ENCODE results near the gene ERCC1.

Gene ERCC1

DNA sequence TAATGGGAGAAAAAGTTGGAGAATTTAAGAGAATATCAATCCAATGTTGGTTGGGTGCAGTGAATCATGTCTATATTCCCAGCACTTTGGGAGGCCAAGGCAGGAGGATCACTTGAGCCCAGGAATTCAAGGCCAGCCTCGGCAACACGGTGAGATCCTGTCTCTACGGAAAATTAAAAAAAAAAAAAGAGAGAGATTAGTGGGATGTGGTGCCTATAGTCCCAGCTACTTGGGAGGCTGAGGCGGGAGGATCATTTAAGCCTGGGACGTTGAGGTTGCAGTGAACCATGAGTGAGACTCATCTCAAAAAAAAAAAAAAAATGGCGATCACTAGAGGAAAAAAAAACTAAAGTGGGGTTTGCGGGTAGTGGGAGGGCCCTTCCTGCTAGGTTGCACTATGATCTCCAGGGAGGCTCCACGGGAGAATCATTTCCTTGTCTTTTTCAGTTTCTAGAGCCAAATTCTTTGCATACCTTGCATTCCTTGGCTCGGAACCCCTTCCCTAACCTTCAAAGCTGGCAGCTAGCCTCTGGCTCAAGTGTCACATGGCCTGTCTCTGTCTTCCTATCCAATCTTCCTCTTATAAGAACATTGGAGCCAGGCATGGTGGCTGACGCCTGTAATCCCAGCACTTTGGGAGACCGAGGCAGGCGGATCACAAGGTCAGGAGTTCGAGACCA, 47.5 kb downstream of the ERCC1 start:
- no peak overlapping the region for H3K4me3 ChIP-seq (ENCODE audit: low read depth, low read length)
- no peak for TF ChIP-seq CTCF (conservative IDR thresholded peaks at IDR 0.05; ENCODE audit: low read depth, low read length)
- peak; percentile 97 for DNase-seq (ENCODE audit: low read depth)

DNA sequence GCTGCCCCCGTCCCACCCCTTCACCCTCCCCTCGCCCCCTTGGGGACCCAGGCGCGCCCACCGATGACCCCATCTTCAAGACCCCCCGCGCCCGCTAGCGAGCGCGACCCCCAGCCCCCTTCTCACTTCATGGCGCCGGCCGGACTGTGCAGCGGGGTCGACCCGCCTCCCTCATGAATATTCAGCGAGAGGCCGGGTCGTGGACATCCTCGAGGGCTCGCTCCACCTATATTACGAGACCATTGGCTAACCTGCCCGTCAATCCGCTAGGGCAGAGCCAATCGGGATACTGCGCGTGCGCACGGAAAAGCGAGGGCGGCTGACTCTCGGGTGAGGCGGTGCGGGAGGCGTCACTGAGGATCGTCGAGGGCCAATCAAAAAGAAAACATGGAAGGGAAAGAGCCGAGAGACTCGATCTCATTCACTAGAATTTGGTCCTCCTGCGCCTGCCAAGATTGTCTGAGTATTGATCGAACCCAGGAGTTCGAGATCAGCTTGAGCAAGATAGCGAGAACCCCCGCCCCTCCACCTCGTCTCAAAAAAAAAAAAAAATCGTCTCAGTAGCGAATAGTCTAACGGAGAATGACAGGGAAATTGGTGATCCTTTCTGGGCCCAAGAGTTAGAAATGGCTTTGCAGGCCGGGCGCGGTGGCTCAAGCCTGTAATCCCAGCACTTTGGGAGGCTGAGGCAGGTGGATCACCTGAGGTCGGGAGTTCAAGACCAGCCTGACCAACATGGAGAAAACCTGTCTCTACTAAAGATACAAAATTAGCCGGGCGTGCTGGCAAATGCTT, 53.1 kb downstream of the ERCC1 start, which contains the start of gene ERCC2:
Gene ERCC2 (minus strand): TSS at position 164 of the 795 bp plus-strand sequence. CDS start 33 bp downstream, at position 131.
- no peak for TF ChIP-seq CTCF (conservative IDR thresholded peaks at IDR 0.05; ENCODE audit: low read depth, low read length)
- peak; percentile 99 for DNase-seq (ENCODE audit: low read depth)

DNA sequence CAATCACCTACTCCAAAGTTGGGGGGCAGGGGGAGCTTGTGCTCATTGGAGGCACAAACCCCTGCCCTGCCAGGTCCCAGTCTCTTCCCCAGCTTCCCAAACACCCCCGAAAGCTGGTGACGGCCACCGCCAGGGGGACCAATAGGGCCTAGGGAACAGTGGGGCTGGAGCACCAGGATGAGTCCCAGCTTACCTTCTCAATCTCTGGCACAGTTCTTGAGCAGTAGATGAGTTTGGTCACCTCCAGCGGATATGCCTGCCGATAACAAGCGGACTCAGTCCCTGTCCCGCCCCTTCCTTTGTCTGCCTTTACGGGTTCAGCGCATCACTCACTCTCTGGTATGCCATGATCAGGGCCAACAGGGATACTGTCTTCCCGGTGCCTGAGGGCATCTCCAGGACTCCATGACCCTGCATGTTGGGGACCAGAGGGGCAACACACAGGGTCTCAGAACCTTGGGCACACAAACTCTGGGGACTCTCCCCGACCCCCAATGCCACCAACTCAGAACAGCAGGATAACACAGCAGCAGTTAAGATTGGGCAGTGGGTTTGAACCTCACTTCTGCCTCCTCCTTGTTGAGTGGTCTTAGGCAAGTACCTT, 54.9 kb downstream of the ERCC1 start:
- TF ChIP-seq CTCF (conservative IDR thresholded peaks at IDR 0.05; ENCODE audit: low read depth, low read length) = no peak
- H3K4me3 ChIP-seq (ENCODE audit: low read depth, low read length) = no peak overlapping the region
- no peak for DNase-seq (ENCODE audit: low read depth)

More for the DNA sequence above, 53.1 kb downstream of the ERCC1 start, which contains the start of gene ERCC2:
- H3K4me3 ChIP-seq (ENCODE audit: low read depth, low read length) = peak within 1 kb of the TSS; percentile 86

- no peak for DNase-seq (ENCODE audit: low read depth)
- no peak for TF ChIP-seq CTCF (conservative IDR thresholded peaks at IDR 0.05; ENCODE audit: low read depth, low read length)
- no peak overlapping the region for H3K4me3 ChIP-seq (ENCODE audit: low read depth, low read length)
Observed at GRCh38 chr19:45368127-45368526, 55.6 kb downstream of the ERCC1 start.

DNA sequence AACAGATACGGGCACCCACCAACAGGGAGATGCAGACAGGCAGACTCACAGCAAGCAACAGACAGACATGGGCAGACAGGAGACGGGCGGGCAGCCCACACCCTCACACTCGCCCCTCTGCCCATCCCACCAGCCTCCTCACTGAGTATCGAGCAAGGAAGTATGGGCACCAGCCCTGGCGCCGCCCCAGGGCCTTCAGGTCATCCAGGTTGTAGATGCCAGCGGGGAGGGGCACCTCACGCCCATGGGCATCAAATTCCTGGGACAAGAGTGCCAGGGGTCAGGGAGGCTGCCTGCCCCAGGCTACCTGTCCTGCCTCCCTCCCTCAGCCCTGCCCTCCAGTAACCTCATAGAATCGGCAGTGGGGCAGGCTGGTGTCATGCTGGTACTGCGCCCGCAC, 59.0 kb downstream of the ERCC1 start:
- TF ChIP-seq CTCF (conservative IDR thresholded peaks at IDR 0.05; ENCODE audit: low read depth, low read length) = no peak
- no peak overlapping the region for H3K4me3 ChIP-seq (ENCODE audit: low read depth, low read length)
- no peak for DNase-seq (ENCODE audit: low read depth)

DNA sequence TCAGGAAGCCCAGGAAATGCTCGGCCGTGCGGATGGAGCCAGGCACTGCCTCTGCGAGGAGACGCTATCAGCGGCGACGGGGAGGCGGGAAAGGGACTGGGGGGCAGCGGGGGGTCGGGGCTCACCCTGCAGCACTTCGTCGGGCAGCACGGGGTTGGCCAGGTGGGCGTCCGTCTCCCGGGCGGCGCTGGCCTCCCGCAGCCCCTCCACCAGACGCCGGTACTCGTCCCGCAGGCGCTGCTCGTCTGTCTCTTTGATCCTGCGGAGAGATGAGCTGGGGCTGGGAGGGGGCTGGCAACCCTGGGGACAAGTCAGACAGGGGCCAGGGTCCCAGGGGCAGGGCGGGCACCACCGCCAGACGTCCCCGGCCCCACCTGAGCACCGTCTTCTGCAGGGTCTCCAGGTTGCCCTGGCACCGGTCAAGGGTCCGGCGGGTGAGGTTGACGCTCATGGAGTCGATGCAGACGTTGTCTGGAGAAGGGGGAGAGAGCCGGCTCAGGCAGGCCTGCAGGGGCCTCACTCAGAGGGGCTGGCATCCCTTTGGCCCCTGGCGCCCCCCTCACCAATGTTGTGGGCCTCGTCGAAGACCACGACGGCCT, 59.8 kb downstream of the ERCC1 start:
- no peak for TF ChIP-seq CTCF (conservative IDR thresholded peaks at IDR 0.05; ENCODE audit: low read depth, low read length)
- H3K4me3 ChIP-seq (ENCODE audit: low read depth, low read length) = no peak overlapping the region
- no peak for DNase-seq (ENCODE audit: low read depth)

Data from choroid plexus epithelial cell (primary cell).